H9 (cell line): Measurements from ENCODE around the gene GNA15. TPM values are rescaled to one million over a fixed set of nuclear protein-coding genes. Genes with fewer than 3 reads are reported as not detected.

Experiments used
- DNase-seq: peaks from one replicate; pipeline ENCODE4 v3.0.0-alpha.2; 2017
- H2AFZ ChIP-seq: one replicate; pipeline ENCODE4 v1.6.1; 2013; ENCODE audit warnings: mild to moderate bottlenecking, low read length, control low read depth, moderate library complexity
- H2AK5ac ChIP-seq: 2 replicates; pipeline ENCODE4 v1.6.1; 2013; ENCODE audit warnings: low read length, control low read depth, mixed read lengths; ENCODE audit not compliant: insufficient read length
- H2BK120ac ChIP-seq: one replicate; pipeline ENCODE4 v1.6.1; 2013; ENCODE audit warnings: low read depth, mild to moderate bottlenecking, low read length, control low read depth, inconsistent platforms; ENCODE audit not compliant: poor library complexity, severe bottlenecking
- H2BK12ac ChIP-seq: 2 replicates; pipeline ENCODE4 v1.6.1; 2013; ENCODE audit warnings: low read length, control low read depth, mixed read lengths, low read depth; ENCODE audit not compliant: insufficient read length
- H2BK15ac ChIP-seq: 2 replicates; pipeline ENCODE4 v1.6.1; 2013; ENCODE audit warnings: low read depth, low read length, control low read depth
- H2BK20ac ChIP-seq: one replicate; pipeline ENCODE4 v1.6.1; 2013; ENCODE audit warnings: low read depth, mild to moderate bottlenecking, low read length, control low read depth, inconsistent platforms; ENCODE audit not compliant: poor library complexity, severe bottlenecking
- H2BK5ac ChIP-seq: 2 replicates; pipeline ENCODE4 v1.6.1; 2013; ENCODE audit warnings: low read length, control low read depth, mixed read lengths; ENCODE audit not compliant: insufficient read length
- H3K14ac ChIP-seq: 2 replicates; pipeline ENCODE4 v1.6.1; 2013; ENCODE audit warnings: low read length, control low read depth; ENCODE audit not compliant: insufficient read depth
- H3K18ac ChIP-seq: 2 replicates; pipeline ENCODE4 v1.6.1; 2013; ENCODE audit warnings: low read depth, mild to moderate bottlenecking, mixed read lengths, low read length, control low read depth; ENCODE audit not compliant: insufficient read length
- H3K23ac ChIP-seq: 2 replicates; pipeline ENCODE4 v1.6.1; 2013; ENCODE audit warnings: low read length, control low read depth, mixed read lengths, low read depth; ENCODE audit not compliant: insufficient read length
- H3K23me2 ChIP-seq: 2 replicates; pipeline ENCODE4 v1.6.1; 2013; ENCODE audit warnings: low read depth, mild to moderate bottlenecking, mixed read lengths, low read length, control low read depth; ENCODE audit not compliant: insufficient read length, poor library complexity, severe bottlenecking
- H3K27ac ChIP-seq: 2 replicates; pipeline ENCODE4 v1.5.1; 2013; ENCODE audit warnings: low read length, control low read depth, mixed read lengths, low read depth; ENCODE audit not compliant: insufficient read length
- H3K27me3 ChIP-seq: 2 replicates; pipeline ENCODE4 v1.6.1; 2013; ENCODE audit warnings: low read length, control low read depth, inconsistent platforms; ENCODE audit not compliant: insufficient read depth
- H3K4ac ChIP-seq: 2 replicates; pipeline ENCODE4 v1.6.1; 2013; ENCODE audit warnings: low read depth, mild to moderate bottlenecking, control low read depth, inconsistent platforms, low read length, moderate library complexity
- H3K4me1 ChIP-seq: 2 replicates; pipeline ENCODE4 v1.6.1; 2013; ENCODE audit warnings: low read length, control low read depth, inconsistent platforms; ENCODE audit not compliant: insufficient read depth
- H3K4me2 ChIP-seq: 2 replicates; pipeline ENCODE4 v1.6.1; 2013; ENCODE audit warnings: low read length, control low read depth, mixed read lengths; ENCODE audit not compliant: insufficient read length, insufficient read depth
- H3K56ac ChIP-seq: 2 replicates; pipeline ENCODE4 v1.6.1; 2013; ENCODE audit warnings: low read depth, mild to moderate bottlenecking, mixed read lengths, low read length, control low read depth; ENCODE audit not compliant: insufficient read length
- H3K79me1 ChIP-seq: 2 replicates; pipeline ENCODE4 v1.6.1; 2013; ENCODE audit warnings: low read depth, mild to moderate bottlenecking, moderate library complexity, low read length, control low read depth, inconsistent platforms; ENCODE audit not compliant: insufficient read depth, poor library complexity, severe bottlenecking
- H3K79me2 ChIP-seq: 2 replicates; pipeline ENCODE4 v1.6.1; 2013; ENCODE audit warnings: low read length, control low read depth, inconsistent platforms; ENCODE audit not compliant: insufficient read depth
- H3K9ac ChIP-seq: 2 replicates; pipeline ENCODE4 v1.6.1; 2013; ENCODE audit warnings: low read length, control low read depth, mixed read lengths; ENCODE audit not compliant: insufficient read length; ENCODE audit errors: extremely low read depth
- H3K9me3 ChIP-seq: one replicate; pipeline ENCODE4 v1.6.1; 2013; ENCODE audit warnings: low read depth, low read length, inconsistent platforms; ENCODE audit not compliant: control insufficient read depth
- H3T11ph ChIP-seq: one replicate; pipeline ENCODE4 v1.6.1; 2013; ENCODE audit warnings: mild to moderate bottlenecking, low read length, control low read depth, inconsistent platforms
- H4K20me1 ChIP-seq: one replicate; pipeline ENCODE4 v1.6.1; 2013; ENCODE audit not compliant: control insufficient read depth, insufficient read length, insufficient read depth
- H4K5ac ChIP-seq: 2 replicates; pipeline ENCODE4 v1.6.1; 2013; ENCODE audit warnings: low read depth, mild to moderate bottlenecking, mixed read lengths, low read length, control low read depth; ENCODE audit not compliant: insufficient read length
- H4K8ac ChIP-seq: replicated peaks from 2 replicates; pipeline ENCODE4 v1.6.1; 2013; ENCODE audit warnings: low read length, control low read depth, mixed read lengths, low read depth; ENCODE audit not compliant: insufficient read length
- H4K91ac ChIP-seq: 2 replicates; pipeline ENCODE4 v1.6.1; 2013; ENCODE audit warnings: low read depth, mild to moderate bottlenecking, moderate library complexity, mixed read lengths, low read length, control low read depth; ENCODE audit not compliant: insufficient read length
- H3K27ac Mint-ChIP-seq, 3 experiments: 2 replicates in 2 of 3; 3 replicates in 1 of 3; pipeline ENCODE4 v1.8.0; 2020 to 2021; ENCODE audit warnings: mixed read lengths in 3 of 3, mild to moderate bottlenecking in 1 of 3, moderate library complexity in 1 of 3
- H3K27me3 Mint-ChIP-seq: 2 replicates; pipeline ENCODE4 v1.8.0; 2021; ENCODE audit warnings: low read depth, mild to moderate bottlenecking, moderate library complexity, mixed read lengths
- H3K36me3 Mint-ChIP-seq, 3 experiments: 2 replicates in 2 of 3; 3 replicates in 1 of 3; pipeline ENCODE4 v1.8.0; 2020 to 2021; ENCODE audit warnings: low read depth in 3 of 3, mixed read lengths in 3 of 3; ENCODE audit not compliant: insufficient read depth in 1 of 3
- H3K4me1 Mint-ChIP-seq, 2 experiments: 2 replicates each; pipeline ENCODE4 v1.8.0; 2020; ENCODE audit warnings: mixed read lengths in 2 of 2
- H3K4me3 Mint-ChIP-seq, 2 experiments: 2 replicates in 1 of 2; 3 replicates in 1 of 2; pipeline ENCODE4 v1.8.0; 2020 to 2021; ENCODE audit warnings: mild to moderate bottlenecking in 2 of 2, mixed read lengths in 2 of 2, moderate library complexity in 1 of 2
- H3K9me3 Mint-ChIP-seq, 2 experiments: 2 replicates in 1 of 2; 3 replicates in 1 of 2; pipeline ENCODE4 v1.8.0; 2020; ENCODE audit warnings: mild to moderate bottlenecking in 2 of 2, mixed read lengths in 2 of 2, moderate library complexity in 1 of 2
- WGBS: extraction: QIAGEN DNeasy Blood & Tissue Kit; methylation state at CpG from one replicate; pipeline ENCODE4 v1.1.7; 2013; ENCODE audit warnings: missing lambda C conversion rate, low lambda C conversion rate, mixed read lengths; ENCODE audit not compliant: insufficient read length; ENCODE audit errors: extremely low coverage; 5-methylcytosine and 5-hydroxymethylcytosine counted together
- total RNA-seq: library from RNA; stranded (reverse); gene quantifications from 2 replicates; pipeline ENCODE4 v1.2.1, GENCODE V29; 2021
- TF ChIP-seq, protein P1 (sequence below): fragments of 200-600 bp; sonication (generic); conservative IDR thresholded peaks from 3 replicates; pipeline ENCODE4 v1.8.0; 2021; ENCODE audit warnings: antibody characterized with exemption, mild to moderate bottlenecking

Gene GNA15
- total RNA-seq, 1 experiment from 2014 or later = not detected

DNA sequence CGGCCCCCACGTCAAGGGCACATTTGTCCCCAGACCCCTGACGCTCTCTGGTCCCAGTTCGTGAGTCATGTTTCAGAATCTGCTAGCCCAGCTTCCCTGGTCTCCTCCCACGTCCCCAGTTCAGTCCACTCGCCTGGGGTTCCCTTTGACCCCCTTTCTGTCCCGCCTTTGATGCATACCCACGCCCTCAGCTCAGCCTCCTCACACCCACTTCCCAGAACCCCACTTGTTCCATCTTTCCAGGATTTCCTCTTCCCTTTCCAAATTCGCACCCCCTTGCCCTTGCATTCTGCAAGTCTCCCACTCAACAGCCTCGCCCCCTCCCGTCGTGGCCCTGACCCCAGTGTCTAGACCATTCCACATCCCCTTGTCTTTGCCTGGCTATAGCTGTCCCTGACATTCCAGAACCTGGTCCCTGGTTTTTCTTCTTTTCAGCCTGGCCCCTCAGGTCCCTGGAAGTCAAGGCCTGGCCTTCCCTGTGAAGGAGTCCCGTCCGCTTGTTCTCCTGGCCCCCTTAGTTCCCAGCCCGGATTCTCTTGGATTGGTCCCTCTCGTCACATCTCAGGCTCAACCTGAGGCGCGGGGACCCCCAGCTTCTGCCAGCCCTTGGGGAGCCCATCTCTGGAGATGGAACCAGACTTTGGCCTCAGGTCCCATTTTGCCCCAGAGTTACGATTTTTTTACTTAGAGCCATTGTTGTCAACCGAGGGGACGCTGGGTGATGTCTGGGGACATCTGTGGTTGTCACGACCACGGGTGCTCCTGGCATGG lies 51.2 kb downstream of the GNA15 start:
- Histone ChIP-seq H3K9me3 (no peaks in the 10 kb centered on the region), H3K27me3 (no peaks in the 10 kb centered on the region), H2BK20ac (no peak overlapping the region), H2BK120ac (no peak overlapping the region), H4K5ac (no peak overlapping the region), H3K18ac (no peak overlapping the region), H2BK5ac (no peak overlapping the region), H3K4me1 (no peaks in the 10 kb centered on the region), H3K9ac (peak overlapping the region; percentile 84), H2BK12ac (no peak overlapping the region), H4K91ac (no peak overlapping the region), H2AK5ac (no peak overlapping the region), H2BK15ac (no peak overlapping the region), H4K8ac (no peak overlapping the region), H2AFZ (no peak overlapping the region), H3K23me2 (peaks cover 8% of the 10 kb centered on the region), H3K79me2 (peaks cover 23% of the 10 kb centered on the region; the same call in 1 of the 2 replicates), H3T11ph (no peak overlapping the region), H3K4ac (no peak overlapping the region), H4K20me1 (no peaks in the 10 kb centered on the region), H3K23ac (no peak overlapping the region), H3K4me2 (peak overlapping the region; percentile 86), H3K27ac (no peak overlapping the region), H3K79me1 (peaks cover 22% of the 10 kb centered on the region), H3K14ac (no peak overlapping the region; the same call in 1 of the 2 replicates), H3K56ac (no peak overlapping the region)
- Mint-ChIP-seq H3K27me3 (peaks cover 1% of the 10 kb centered on the region; the same call in 1 of the 2 replicates), H3K4me3 (peak overlapping the region; percentile 90 to 93), H3K4me1 (peaks cover 14 to 26% of the 10 kb centered on the region in 2 experiments), H3K27ac (peak overlapping the region in 2 of 3 experiments; percentile 64 to 88; a peak in 2 of 7 replicates), H3K36me3 (peaks cover 7 to 11% (median 10%) of the 10 kb centered on the region in 3 experiments; a peak in 6 of 7 replicates), H3K9me3 (no peaks in the 10 kb centered on the region; a peak in 1 of 5 replicates)
- DNase-seq = no peak
- TF ChIP-seq, protein P1, sequence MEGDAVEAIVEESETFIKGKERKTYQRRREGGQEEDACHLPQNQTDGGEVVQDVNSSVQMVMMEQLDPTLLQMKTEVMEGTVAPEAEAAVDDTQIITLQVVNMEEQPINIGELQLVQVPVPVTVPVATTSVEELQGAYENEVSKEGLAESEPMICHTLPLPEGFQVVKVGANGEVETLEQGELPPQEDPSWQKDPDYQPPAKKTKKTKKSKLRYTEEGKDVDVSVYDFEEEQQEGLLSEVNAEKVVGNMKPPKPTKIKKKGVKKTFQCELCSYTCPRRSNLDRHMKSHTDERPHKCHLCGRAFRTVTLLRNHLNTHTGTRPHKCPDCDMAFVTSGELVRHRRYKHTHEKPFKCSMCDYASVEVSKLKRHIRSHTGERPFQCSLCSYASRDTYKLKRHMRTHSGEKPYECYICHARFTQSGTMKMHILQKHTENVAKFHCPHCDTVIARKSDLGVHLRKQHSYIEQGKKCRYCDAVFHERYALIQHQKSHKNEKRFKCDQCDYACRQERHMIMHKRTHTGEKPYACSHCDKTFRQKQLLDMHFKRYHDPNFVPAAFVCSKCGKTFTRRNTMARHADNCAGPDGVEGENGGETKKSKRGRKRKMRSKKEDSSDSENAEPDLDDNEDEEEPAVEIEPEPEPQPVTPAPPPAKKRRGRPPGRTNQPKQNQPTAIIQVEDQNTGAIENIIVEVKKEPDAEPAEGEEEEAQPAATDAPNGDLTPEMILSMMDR = no peak
- WGBS = no CpG with 5 or more reads among the region's 23 CpGs
